ENCODE measurements around the gene RECQL5. TPM values are rescaled to one million over a fixed set of nuclear protein-coding genes. Genes with fewer than 3 reads are reported as not detected.
A peak's percentile ranks its signal among the peaks of the same experiment; 100 is the strongest.

RECQL5 gene
- total RNA-seq, result 10 to 100 TPM; 26.3 to 85.0 (median 44.1) TPM

DNA sequence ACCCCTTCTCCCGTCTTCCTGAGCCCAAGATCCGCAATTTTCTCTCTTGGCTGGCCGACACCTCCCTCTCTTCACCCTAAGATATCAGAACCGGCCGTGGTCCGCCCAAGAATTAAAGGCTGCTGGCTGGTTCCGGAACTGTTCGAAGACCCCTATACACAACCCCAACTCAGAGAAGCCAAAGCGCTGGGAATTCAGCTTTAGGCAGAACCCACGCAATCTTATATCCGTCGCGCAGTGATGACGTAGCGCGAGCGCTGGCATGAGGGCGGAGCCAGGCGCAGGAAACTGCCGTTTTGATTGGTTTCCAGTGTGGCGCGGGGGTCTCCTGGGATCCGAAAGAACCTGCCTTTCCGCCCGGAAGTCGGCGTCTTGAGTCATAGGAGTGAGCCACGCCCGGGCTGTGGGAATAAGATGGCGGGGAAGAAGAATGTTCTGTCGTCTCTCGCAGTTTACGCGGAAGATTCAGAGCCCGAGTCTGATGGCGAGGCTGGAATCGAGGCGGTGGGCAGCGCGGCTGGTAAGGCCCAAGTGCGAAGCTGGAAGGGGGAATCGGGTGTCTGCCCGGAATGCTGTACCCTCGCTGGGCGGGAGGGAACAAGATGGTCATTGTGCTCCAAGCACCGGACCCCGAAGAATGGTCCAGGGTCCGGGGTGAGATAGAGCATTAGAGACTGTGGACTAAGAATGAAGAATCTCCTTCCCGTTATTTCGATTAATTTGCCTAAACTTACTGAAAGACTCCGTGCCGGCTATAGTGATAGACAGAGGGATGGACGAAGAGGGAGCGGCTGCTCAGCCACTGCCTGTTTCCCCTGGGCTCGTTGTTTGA lies at the start of gene RECQL5, which contains the start of gene SAP30BP:
TSS of gene RECQL5 (minus strand) at position 196 of the 832 bp plus-strand sequence. CDS start 597 bp downstream, outside the sequence.
TSS of gene SAP30BP (plus strand) at position 380 of the 832 bp plus-strand sequence. CDS start at position 415, 35 bp downstream.
- Histone ChIP-seq H3K4me1 (peaks cover 0 to 26% (median 6%) of the 10 kb centered on the region in 4 donors), H3K4me3 (peak within 1 kb of the TSS; percentile 85 to 98 (median 92)), H3K36me3 (peaks cover 0 to 42% (median 0%) of the 10 kb centered on the region in 3 donors), H3K27ac (peak within 1 kb of the TSS; percentile 81 to 91 (median 86)), H3K9me3 (no peaks in the 10 kb centered on the region), H3K27me3 (no peaks in the 10 kb centered on the region)
- TF ChIP-seq CTCF (IDR thresholded peaks at IDR 0.05) (peak in 1 of 6 experiments; percentile 3), POLR2A (IDR thresholded peaks at IDR 0.05) (peak; percentile 83 to 85)
- DNase-seq, result peak; percentile 96 to 99 (median 99)

GRCh38 chr17:75712446-75712845 lies 45.5 kb upstream of the RECQL5 start:
- H3K4me3 ChIP-seq, result no peak overlapping the region
- DNase-seq, result no peak
- H3K9me3 ChIP-seq, result no peaks in the 10 kb centered on the region
- peaks cover 0 to 10% (median 0%) of the 10 kb centered on the region in 3 donors for H3K36me3 ChIP-seq
- H3K27ac ChIP-seq, result no peak overlapping the region
- TF ChIP-seq CTCF (IDR thresholded peaks at IDR 0.05), result no peak
- TF ChIP-seq POLR2A (IDR thresholded peaks at IDR 0.05), result no peak
- no peaks in the 10 kb centered on the region for H3K4me1 ChIP-seq
- H3K27me3 ChIP-seq, result no peaks in the 10 kb centered on the region

DNA sequence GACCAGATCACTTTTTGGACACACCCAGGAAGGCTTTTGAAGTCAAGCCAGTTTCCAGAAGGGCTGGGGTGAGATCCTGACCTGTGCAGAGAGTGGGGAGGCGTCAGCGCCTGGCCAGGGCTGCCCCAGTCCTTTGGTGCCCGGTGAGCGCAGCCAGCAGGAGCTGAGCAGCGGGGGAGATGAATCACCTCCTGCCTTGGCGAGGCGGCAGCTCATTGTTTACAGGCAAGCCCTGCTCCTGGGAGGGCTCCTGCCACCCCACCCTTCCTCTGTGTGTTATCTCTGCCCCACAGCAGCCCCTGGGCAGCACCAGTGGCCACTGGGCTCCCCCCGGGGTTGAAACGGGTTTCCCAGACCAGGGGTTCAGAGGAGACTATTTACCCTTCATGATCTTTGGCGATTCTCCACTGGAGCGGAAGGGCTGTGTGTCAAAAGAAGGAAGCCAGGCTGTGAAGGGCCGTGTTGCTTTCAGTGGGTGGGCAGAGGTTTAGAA lies 40.2 kb upstream of the RECQL5 start:
- Histone ChIP-seq H3K9me3 (no peaks in the 10 kb centered on the region), H3K36me3 (peaks cover 0 to 63% (median 6%) of the 10 kb centered on the region in 3 donors), H3K4me3 (no peak overlapping the region), H3K27me3 (no peaks in the 10 kb centered on the region), H3K4me1 (no peaks in the 10 kb centered on the region), H3K27ac (peak overlapping the region in 2 of 4 donors; percentile 26 to 46)
- DNase-seq, result no peak
- TF ChIP-seq POLR2A (IDR thresholded peaks at IDR 0.05) (no peak), CTCF (IDR thresholded peaks at IDR 0.05) (no peak)

DNA sequence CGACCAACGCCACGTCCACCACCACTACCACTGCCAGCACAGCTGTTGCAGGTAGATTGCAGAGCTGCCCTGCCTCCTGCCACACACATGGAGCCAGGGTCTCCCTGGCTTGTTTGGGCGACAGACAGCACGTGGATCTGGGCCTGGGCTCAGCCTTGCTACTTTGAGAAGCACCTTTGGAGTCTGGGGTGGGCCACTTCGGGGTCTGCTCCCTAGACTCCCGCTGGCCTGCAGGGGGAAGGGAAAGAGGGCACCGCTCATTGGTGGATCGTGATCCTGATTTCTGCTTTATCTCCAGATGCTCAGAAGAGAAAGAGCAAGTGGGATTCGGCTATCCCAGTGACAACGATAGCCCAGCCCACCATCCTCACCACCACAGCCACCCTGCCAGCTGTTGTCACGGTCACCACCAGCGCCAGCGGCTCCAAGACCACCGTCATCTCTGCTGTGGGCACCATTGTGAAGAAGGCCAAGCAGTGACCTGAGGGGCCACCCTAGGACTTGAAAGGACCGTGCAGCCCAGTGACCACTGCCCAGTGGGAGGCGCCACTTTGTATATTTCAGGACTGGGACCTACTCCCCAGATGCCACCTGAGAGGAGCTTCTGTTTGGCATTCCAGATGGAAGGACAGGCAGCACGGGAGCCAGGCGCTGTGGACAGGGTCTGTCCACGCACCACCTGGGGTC lies 39.2 kb upstream of the RECQL5 start:
- H3K4me3 ChIP-seq, result no peak overlapping the region
- H3K27ac ChIP-seq, result peak overlapping the region in 1 of 4 donors; percentile 7
- no peak for TF ChIP-seq POLR2A (IDR thresholded peaks at IDR 0.05)
- no peak for TF ChIP-seq CTCF (IDR thresholded peaks at IDR 0.05)
- DNase-seq, result no peak
- peaks cover 0 to 2% (median 0%) of the 10 kb centered on the region in 4 donors for H3K4me1 ChIP-seq
- peaks cover 0 to 72% (median 6%) of the 10 kb centered on the region in 3 donors for H3K36me3 ChIP-seq
- H3K27me3 ChIP-seq, result no peaks in the 10 kb centered on the region
- H3K9me3 ChIP-seq, result no peaks in the 10 kb centered on the region

DNA sequence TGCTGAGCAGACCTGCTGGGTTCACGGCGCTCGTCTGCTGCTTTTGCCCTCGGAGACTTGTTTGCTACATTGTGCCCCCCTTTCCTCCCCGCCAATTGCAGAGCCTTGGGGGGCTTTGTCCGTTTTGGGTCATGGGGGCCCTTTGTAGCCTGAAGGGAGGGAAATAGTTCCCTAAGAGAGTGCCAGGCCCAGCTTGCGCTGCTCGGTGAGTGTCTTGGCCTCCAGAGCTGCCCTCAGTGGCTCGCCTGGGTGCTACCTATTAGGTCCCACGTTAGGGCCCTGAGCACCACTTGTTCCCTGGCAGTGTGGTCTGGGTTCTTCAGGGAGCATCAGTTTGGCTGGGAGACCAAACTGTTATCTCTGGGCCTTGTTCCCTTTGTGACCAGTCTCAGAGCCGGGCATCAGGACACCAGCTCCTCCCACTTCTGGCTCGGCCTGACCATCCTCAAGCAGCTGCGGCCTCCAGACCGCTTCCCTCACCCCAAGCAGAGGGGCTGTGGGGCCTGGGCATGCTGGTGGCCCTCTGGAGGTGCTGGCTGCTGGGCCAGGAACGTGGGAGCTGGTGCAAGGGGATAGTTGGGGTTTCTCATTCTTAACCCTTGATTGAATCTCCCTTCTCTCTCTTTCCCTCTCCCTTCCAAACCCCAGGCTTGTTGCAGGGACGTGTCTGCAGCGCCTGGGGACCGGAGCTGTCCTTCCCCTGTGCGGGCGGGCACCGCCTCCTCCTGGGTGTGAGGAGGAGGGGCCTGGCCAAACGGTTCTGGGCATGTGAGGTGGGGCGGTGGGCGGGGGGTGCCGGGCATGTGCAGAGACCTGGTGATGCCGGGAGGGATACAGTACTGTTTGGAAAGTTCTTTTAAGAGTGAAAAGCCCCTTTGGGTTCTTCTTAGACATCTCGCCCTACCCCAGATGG lies 38.3 kb upstream of the RECQL5 start:
- peaks cover 0 to 82% (median 6%) of the 10 kb centered on the region in 3 donors for H3K36me3 ChIP-seq
- no peak overlapping the region for H3K27ac ChIP-seq
- H3K9me3 ChIP-seq, result no peaks in the 10 kb centered on the region
- TF ChIP-seq CTCF (IDR thresholded peaks at IDR 0.05) (no peak), POLR2A (IDR thresholded peaks at IDR 0.05) (no peak)
- H3K27me3 ChIP-seq, result no peaks in the 10 kb centered on the region
- no peak overlapping the region for H3K4me3 ChIP-seq
- peaks cover 0 to 7% (median under 1%) of the 10 kb centered on the region in 4 donors for H3K4me1 ChIP-seq
- no peak for DNase-seq
